Chondrocyte (in vitro differentiated cells): ENCODE data around the gene B3GNT4. TPM values are rescaled to one million over a fixed set of nuclear protein-coding genes. Genes with fewer than 3 reads are reported as not detected.

Experiments
- DNase-seq: peaks from one replicate; pipeline ENCODE4 v3.0.0; 2021; ENCODE audit warnings: mixed read lengths, low spot score
- H3K27ac Mint-ChIP-seq: one replicate; pipeline ENCODE4 v1.8.0; 2021; ENCODE audit warnings: mild to moderate bottlenecking, moderate library complexity, mixed read lengths; ENCODE audit not compliant: unreplicated experiment
- H3K27me3 Mint-ChIP-seq: 2 replicates; pipeline ENCODE4 v1.8.0; 2021; ENCODE audit warnings: low read depth, mixed read lengths
- H3K36me3 Mint-ChIP-seq: 2 replicates; pipeline ENCODE4 v1.8.0; 2021; ENCODE audit warnings: low read depth, mixed read lengths
- H3K4me1 Mint-ChIP-seq: 2 replicates; pipeline ENCODE4 v1.8.0; 2021; ENCODE audit warnings: low read depth, mild to moderate bottlenecking, mixed read lengths
- H3K4me3 Mint-ChIP-seq: one replicate; pipeline ENCODE4 v1.8.0; 2021; ENCODE audit warnings: mild to moderate bottlenecking, moderate library complexity, mixed read lengths; ENCODE audit not compliant: unreplicated experiment
- H3K9me3 Mint-ChIP-seq: 2 replicates; pipeline ENCODE4 v1.8.0; 2021; ENCODE audit warnings: low read depth, mixed read lengths
- total RNA-seq: library from RNA; stranded (reverse); gene quantifications from 3 replicates; pipeline ENCODE4 v1.2.1, GENCODE V29; 2021
- TF ChIP-seq, protein P1 (sequence below): fragments of 200-600 bp; sonication (generic); IDR thresholded peaks from 2 replicates; pipeline ENCODE4 v1.5.0; 2021; ENCODE audit warnings: antibody characterized with exemption, mild to moderate bottlenecking, moderate library complexity

B3GNT4 gene
- total RNA-seq, 1 donor from 2014 or later = 1.0 TPM

DNA sequence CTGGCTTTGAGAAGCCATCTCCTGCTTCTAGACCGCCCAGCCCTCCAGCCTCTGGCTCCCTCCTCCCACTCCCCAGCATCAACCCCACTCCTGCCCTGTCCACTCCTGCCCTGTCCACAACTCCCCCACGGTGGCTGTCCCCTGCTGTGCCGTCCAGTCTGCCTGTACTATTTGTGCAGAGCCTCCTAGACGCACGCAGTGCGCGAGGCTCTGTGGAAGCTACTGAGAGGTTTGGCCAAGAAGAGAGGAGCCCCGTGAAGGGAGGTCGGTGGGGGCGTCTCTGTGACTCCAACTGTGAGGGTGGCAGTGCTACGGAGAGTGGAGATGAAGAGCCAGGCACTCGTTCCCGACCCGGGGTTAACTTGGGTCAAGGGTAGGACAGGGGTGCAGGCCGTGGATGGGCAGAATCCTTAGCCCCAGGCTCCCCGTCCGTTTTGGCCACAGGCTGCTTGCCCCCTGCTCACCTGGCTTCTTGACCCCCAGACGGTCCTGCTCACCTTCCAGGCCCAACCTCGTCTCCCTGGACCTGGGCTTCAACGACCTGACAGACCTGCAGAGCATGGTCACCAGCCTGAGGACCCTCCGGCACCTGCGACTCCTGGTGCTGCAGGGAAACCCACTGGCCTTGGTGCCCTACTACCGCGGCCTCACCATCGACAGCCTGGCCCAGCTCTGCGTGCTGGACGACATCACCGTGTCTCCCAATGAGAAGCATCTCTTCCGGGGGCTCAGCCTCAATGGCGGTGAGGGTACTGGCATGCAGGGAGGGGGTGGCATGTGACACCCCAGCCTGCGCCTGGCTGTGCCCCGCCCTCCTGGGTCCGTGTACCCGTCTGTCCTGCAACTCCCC lies 13.7 kb upstream of the B3GNT4 start:
- TF ChIP-seq, protein P1, sequence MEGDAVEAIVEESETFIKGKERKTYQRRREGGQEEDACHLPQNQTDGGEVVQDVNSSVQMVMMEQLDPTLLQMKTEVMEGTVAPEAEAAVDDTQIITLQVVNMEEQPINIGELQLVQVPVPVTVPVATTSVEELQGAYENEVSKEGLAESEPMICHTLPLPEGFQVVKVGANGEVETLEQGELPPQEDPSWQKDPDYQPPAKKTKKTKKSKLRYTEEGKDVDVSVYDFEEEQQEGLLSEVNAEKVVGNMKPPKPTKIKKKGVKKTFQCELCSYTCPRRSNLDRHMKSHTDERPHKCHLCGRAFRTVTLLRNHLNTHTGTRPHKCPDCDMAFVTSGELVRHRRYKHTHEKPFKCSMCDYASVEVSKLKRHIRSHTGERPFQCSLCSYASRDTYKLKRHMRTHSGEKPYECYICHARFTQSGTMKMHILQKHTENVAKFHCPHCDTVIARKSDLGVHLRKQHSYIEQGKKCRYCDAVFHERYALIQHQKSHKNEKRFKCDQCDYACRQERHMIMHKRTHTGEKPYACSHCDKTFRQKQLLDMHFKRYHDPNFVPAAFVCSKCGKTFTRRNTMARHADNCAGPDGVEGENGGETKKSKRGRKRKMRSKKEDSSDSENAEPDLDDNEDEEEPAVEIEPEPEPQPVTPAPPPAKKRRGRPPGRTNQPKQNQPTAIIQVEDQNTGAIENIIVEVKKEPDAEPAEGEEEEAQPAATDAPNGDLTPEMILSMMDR = no peak
- Mint-ChIP-seq H3K36me3 (peaks cover 2% of the 10 kb centered on the region), H3K27ac (no peak overlapping the region), H3K27me3 (peaks cover 3% of the 10 kb centered on the region), H3K9me3 (peaks cover 3% of the 10 kb centered on the region), H3K4me1 (no peaks in the 10 kb centered on the region), H3K4me3 (no peak overlapping the region)
- DNase-seq = no peak

DNA sequence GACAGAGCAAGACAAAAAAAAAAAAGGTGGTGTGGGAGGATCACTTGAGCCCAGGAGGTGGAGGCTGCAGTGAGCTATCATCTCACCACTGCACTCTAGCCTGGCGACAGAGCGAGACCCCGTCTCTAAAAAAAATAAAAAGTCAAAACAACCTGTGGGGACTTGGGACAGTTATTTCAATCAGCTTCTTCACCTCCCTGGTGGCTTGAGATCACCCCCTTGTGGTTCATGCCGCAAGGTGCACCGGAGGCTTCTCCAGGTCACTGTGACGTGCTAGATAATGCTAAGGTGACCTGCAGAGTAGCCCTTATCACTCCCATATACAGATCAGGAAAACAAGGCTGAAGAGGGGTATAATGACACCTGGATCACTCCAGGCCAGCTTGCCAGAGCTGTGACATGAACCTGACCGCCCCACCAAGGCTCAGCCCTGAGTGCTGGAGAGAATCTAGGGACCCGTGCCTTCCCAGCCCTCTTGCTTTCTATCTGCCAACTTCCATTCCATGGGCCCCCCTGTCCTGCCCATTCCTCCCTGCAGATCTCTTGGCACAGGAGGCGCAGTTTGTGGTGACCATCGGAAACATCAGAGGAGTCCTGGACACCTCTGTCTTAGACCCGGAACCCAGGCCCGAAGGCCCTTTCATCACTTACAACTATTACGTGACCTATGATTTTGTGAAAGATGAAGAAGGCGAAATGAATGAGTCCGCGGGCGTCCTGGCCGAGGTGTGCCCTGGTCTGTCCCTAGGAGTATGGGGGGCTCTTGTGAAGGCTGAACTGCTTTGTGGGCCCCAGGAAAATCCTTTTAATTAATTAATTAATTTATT lies 12.5 kb upstream of the B3GNT4 start:
- no peak overlapping the region for H3K27ac Mint-ChIP-seq
- no peak for DNase-seq
- TF ChIP-seq, protein P1 = peak; percentile 83
- peaks cover 3% of the 10 kb centered on the region for H3K27me3 Mint-ChIP-seq
- H3K4me1 Mint-ChIP-seq = no peaks in the 10 kb centered on the region
- H3K9me3 Mint-ChIP-seq = peaks cover 13% of the 10 kb centered on the region
- peaks cover 7% of the 10 kb centered on the region for H3K36me3 Mint-ChIP-seq
- H3K4me3 Mint-ChIP-seq = no peak overlapping the region

DNA sequence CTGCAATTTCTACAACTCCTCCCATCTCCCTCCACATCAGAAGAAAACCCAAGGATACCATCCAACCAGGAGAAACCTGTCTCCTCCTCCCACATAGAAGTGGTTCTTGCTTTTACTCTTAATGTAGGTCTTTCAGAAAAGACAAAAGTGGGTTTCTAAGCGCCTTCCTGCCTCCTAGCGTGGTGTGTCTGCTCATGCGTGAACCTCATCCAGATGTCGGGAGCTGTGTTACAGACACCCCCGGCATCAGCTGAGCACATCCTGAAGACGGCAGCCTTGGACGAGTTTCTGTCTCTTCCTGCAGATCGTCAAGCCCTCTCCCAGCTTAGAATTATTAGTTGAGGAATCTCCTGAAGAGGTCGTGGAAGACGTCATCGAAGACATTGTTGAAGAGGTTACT lies 11.1 kb upstream of the B3GNT4 start:
- DNase-seq = peak; percentile 39
- H3K4me3 Mint-ChIP-seq = no peak overlapping the region
- H3K27me3 Mint-ChIP-seq = peaks cover 3% of the 10 kb centered on the region
- TF ChIP-seq, protein P1 = no peak
- H3K9me3 Mint-ChIP-seq = peaks cover 13% of the 10 kb centered on the region
- H3K36me3 Mint-ChIP-seq = peaks cover 7% of the 10 kb centered on the region
- no peak overlapping the region for H3K27ac Mint-ChIP-seq
- H3K4me1 Mint-ChIP-seq = peaks cover 1% of the 10 kb centered on the region

DNA sequence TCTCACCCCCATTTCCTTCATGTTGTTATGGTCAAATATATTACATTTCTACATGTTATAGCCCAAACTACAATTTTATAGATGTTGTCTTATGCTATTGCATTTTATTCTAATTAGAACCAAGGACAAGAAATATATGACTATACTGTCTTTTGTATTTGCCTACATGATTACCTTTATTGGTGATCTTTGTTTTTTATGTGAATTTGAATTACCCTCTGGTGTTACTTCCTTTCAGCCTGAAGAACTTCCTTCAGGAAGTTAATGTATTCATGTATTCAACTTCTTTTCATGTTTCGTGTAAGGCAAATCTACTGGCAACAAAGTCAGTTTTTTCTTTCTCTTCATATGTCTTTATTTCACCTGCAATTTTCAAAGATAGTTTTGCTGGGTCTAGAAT lies 8.7 kb upstream of the B3GNT4 start:
- Mint-ChIP-seq H3K9me3 (peaks cover 13% of the 10 kb centered on the region), H3K4me1 (peaks cover 7% of the 10 kb centered on the region), H3K36me3 (peaks cover 7% of the 10 kb centered on the region), H3K4me3 (no peak overlapping the region), H3K27ac (no peak overlapping the region), H3K27me3 (peaks cover 5% of the 10 kb centered on the region)
- TF ChIP-seq, protein P1 = no peak
- no peak for DNase-seq

DNA sequence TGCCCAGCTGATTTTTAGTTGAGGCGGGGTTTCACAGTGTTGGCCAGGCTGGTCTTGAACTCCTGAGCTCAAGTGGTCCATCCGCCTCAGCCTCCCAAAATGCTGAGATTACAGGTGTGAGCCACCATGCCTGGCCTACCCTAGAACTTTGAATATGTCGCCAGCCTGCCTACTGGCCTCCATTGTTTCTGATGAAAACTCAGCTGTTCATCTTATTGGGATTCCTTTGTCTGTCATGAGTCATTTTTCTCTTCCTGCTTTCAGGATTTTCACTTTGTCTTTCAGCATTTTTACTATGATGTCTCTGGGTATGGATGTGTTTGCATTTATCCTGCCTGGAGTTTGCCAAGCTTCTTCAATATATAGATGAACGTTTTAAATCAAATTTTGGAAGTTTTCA lies 8.1 kb upstream of the B3GNT4 start:
- Mint-ChIP-seq H3K9me3 (peaks cover 13% of the 10 kb centered on the region), H3K4me3 (no peak overlapping the region), H3K27me3 (peaks cover 5% of the 10 kb centered on the region), H3K36me3 (peaks cover 7% of the 10 kb centered on the region), H3K27ac (no peak overlapping the region), H3K4me1 (peaks cover 7% of the 10 kb centered on the region)
- TF ChIP-seq, protein P1 = no peak
- peak; percentile 8 for DNase-seq
